ENCODE measurements around the gene CLEC5A.

GRCh38 chr7:141889321-141889720, 57.5 kb downstream of the CLEC5A start:
- TF ChIP-seq, protein P1, sequence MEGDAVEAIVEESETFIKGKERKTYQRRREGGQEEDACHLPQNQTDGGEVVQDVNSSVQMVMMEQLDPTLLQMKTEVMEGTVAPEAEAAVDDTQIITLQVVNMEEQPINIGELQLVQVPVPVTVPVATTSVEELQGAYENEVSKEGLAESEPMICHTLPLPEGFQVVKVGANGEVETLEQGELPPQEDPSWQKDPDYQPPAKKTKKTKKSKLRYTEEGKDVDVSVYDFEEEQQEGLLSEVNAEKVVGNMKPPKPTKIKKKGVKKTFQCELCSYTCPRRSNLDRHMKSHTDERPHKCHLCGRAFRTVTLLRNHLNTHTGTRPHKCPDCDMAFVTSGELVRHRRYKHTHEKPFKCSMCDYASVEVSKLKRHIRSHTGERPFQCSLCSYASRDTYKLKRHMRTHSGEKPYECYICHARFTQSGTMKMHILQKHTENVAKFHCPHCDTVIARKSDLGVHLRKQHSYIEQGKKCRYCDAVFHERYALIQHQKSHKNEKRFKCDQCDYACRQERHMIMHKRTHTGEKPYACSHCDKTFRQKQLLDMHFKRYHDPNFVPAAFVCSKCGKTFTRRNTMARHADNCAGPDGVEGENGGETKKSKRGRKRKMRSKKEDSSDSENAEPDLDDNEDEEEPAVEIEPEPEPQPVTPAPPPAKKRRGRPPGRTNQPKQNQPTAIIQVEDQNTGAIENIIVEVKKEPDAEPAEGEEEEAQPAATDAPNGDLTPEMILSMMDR (IDR thresholded peaks at IDR 0.05; ENCODE audit: low read length): no peak
- TF ChIP-seq EZH2 (optimal IDR thresholded peaks at IDR 0.05; ENCODE audit: low read depth, low read length): no peak
- TF ChIP-seq EZH2phosphoT487 (IDR thresholded peaks at IDR 0.05; ENCODE audit: low read length): no peak

Data from MM.1S (cell line).